Fibroblast of villous mesenchyme (primary cell): Measurements from ENCODE around the gene FAM234B. TPM values are rescaled to one million over a fixed set of nuclear protein-coding genes. Genes with fewer than 3 reads are reported as not detected.
A peak's percentile ranks its signal among the peaks of the same experiment; 100 is the strongest.
"Not testable (repeated sequence)": the region's sequence is repeated elsewhere in the genome, so short reads cannot be mapped to it uniquely, and the experiment has no call there.

Experiments used
- DNase-seq: peaks from one replicate; pipeline ENCODE4 v3.0.0-alpha.2; 2010; ENCODE audit warnings: low read depth
- H3K4me3 ChIP-seq: 2 replicates; pipeline ENCODE4 v1.5.1; 2011; ENCODE audit warnings: low read depth, mild to moderate bottlenecking, low read length
- total RNA-seq: library from RNA; depleted of rRNA; stranded (reverse); fragments of >200 nt; gene quantifications from 2 replicates; pipeline ENCODE4 v1.2.3, GENCODE V29; 2012
- TF ChIP-seq, protein P1 (sequence below): IDR thresholded peaks from 2 replicates; pipeline ENCODE4 v1.5.1; 2012; ENCODE audit warnings: low read depth, mild to moderate bottlenecking, low read length; ENCODE audit not compliant: insufficient read depth

Gene FAM234B
- total RNA-seq, 1 donor: 10.8 TPM

DNA sequence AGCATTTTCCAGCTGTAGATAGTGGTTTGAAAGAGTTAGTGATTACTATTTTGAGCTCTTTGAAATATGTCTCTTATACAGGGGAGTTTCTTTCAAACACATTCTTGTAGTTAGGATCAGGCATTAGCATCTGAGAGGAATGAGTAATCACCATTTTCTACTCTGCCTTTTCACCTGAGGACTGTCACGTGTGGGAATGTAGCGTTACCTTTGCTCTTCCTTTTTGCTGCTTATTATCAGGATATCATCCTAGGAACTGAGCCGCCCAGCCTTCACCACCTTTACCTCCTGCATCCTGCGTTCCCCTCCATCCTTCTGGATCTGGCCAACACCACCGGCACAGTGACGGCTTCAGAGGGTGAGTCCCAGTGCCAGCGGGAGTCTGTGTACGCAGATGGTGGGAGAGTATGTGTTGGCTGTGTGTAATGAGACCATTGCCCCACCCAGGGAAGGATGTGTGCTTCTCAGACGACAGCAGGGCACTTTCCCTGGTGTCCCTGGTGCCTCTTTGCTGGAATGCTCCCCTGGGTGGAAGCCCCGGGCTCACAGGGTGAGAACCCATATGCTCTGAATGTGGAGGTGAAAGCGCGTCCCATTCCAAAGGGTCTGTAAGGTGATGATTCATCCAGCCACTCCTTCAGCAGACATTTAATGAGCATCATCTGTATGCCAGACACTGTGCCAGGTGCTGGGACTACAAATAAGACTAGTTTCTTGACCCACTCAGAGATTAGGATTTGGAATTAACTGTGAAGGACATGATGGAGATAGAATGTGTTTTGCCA, 31.8 kb downstream of the FAM234B start:
- DNase-seq: no peak
- TF ChIP-seq, protein P1, sequence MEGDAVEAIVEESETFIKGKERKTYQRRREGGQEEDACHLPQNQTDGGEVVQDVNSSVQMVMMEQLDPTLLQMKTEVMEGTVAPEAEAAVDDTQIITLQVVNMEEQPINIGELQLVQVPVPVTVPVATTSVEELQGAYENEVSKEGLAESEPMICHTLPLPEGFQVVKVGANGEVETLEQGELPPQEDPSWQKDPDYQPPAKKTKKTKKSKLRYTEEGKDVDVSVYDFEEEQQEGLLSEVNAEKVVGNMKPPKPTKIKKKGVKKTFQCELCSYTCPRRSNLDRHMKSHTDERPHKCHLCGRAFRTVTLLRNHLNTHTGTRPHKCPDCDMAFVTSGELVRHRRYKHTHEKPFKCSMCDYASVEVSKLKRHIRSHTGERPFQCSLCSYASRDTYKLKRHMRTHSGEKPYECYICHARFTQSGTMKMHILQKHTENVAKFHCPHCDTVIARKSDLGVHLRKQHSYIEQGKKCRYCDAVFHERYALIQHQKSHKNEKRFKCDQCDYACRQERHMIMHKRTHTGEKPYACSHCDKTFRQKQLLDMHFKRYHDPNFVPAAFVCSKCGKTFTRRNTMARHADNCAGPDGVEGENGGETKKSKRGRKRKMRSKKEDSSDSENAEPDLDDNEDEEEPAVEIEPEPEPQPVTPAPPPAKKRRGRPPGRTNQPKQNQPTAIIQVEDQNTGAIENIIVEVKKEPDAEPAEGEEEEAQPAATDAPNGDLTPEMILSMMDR: no peak
- no peak overlapping the region for H3K4me3 ChIP-seq

DNA sequence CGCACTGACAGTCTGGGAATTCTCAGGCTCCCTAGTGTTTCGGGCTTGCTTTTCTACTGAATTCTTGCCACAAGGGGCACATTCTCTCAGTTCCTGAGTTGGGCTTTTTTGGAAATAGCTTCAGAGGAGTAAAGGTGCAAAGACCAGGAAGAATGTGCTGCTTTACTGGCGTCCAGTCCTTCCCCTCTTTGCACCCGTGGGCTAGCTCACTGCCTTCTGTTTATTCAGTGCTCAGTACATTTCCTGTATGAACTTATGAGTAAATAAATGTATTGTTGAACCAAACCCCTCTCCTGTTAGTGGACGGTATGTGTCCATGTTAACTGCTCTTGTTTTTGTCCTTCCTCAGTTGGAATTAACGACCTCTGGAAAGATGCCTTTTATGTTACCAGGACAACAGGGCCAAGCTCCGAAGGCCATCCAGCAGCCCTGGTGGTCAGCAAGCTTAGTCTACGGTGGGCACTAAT, 35.3 kb downstream of the FAM234B start:
- no peak overlapping the region for H3K4me3 ChIP-seq
- DNase-seq: no peak
- TF ChIP-seq, protein P1: peak; percentile 34

DNA sequence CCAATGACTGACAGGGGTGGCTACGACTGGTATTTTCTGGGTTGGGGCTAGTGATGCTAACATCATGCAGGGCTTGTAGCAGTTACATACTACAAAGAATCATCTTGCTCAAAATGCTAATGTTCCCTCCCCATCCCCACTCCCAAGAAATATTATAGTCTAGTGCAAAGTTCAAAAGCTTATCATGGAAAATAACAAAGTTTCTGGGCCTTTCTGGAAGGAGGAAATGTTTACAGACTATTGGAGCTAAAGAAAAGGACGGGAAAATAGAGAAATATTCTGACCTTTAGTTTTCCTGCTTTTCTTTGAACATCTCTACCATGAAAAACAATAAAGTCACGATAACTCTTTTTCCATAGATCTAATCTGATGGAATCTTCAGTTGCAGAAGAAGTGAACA, 36.1 kb downstream of the FAM234B start:
- H3K4me3 ChIP-seq: no peak overlapping the region
- TF ChIP-seq, protein P1: no peak
- DNase-seq: no peak

DNA sequence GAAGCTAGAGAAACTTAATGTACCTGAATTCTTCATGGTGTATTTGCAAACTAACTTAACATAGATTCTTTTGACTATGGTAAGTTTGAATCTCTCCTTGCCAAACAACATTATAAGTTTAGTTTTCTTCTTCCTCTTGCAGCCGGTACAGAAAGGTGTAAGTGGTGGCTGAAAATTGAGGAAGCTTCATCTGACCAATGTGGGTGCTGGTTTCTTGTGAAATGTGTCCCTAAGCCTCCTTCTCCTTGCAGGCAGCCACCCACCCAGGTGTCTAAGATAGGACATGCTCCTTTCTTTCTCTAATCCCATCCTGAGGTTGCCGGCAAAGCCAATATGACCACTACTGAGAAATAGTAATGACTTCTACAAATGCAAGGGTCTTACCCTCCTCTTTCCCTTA, 38.7 kb downstream of the FAM234B start:
- H3K4me3 ChIP-seq: no peak overlapping the region
- no peak for DNase-seq
- TF ChIP-seq, protein P1: no peak

DNA sequence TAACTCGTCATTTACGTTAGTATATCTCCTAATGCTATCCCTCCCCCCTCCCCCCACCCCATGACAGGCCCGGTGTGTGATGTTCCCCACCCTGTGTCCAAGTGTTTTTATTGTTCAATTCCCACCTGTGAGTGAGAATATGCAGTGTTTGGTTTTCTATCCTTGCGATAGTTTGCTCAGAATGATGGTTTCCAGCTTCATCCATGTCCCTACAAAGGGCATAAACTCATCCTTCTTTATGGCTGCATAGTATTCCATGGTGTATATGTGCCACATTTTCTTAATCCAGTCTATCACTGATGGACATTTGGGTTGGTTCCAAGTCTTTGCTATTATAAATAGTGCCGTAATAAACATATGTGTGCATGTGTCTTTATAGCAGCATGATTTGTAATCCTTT, 39.5 kb downstream of the FAM234B start:
- H3K4me3 ChIP-seq, DNase-seq: not testable (repeated sequence)

DNA sequence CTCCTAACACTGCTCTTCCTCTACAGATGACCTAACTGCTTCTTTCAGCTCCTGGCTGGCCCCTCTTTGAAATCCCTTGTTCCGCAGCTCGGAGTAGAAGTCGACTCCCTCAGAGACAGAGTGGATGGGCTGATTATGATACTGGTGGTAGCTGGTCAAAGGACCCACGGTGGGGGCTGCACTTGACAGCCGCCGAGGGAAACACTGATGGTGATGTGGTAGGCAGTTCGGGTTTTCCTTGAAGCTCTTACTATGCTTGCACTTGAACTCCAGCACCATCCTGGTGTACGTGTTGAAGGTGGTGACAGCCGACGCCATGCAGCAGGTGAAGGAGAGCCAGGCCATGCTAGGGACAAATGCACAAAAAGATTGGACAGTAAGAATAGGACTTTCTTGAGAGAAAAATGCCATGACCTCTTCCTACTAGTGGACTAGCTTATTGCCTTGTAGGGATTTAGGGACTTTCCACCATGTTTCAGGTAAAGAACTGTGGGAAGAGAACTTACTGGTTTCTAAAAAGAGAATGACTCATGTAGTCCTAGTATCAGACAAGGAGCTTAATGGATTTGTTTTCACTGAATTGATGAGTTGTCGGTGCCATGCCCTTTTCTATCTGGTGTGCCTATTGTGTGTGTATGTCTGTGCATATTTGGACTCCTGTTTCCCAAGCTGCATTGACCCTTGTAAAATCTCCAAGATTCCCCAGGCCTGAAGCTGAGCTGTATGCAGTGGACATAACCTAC, 40.9 kb downstream of the FAM234B start:
- TF ChIP-seq, protein P1: no peak
- H3K4me3 ChIP-seq: no peak overlapping the region
- DNase-seq: peak; percentile 59

DNA sequence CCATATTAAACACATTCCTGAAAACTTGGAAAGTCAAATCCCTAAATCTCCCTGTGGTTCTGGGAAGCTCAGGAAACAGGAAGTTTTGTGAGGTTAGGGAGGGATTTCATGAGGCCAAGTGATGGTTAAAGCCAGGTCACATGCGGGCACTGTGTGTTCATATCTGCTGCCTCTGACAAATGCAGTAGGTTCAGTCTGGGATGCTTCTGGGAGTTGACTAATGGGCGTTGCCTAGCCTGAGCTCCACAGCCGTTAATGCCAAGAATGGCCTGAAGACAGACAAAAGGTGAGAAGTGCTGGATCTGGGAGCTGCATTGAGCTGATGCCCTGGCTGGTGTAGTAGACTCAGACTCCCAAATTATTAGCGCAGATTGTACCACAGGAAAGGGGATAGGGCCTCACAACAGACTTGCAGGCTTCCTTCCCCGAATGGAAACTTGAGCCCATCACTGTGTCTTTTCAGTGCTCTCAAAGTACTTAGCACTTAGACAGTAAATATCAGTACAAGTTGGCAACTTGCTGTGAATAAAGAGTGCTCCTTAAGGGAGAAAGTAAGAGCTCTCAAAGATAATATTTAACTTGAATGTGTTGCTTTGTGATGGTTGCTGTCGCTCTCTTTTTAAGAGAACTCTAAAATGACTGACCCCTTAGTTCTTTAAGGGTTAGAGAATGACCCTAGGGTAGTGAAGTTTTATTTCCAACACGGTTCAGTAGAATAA, 41.9 kb downstream of the FAM234B start:
- TF ChIP-seq, protein P1: no peak
- DNase-seq: peak; percentile 92
- H3K4me3 ChIP-seq: no peak overlapping the region
